ENCODE measurements around the gene AOAH.
"Not testable (repeated sequence)": the region's sequence is repeated elsewhere in the genome, so short reads cannot be mapped to it uniquely, and the experiment has no call there.

Gene AOAH

GRCh38 chr7:36497176-36497575 is 227.1 kb downstream of the AOAH start:
- not testable (repeated sequence) for DNase-seq

DNA sequence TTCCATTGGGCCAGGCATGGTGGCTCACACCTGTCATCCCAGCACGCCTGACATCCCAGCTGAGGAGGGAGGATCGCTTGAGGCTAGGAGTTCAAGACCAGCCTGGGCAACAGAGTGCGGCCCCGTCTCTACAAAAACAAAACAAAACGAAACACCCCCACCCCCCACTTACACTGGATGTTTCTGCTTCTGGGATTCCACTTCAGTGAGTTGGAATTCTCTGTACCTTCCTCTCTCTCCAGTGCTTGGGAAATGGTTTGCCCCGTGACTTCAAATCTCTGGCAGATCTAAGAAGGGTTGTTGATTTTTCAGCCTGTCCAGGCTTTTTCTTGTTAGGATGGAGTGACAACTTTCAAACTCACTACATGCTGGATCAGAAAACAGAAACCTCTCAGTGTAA is 227.7 kb downstream of the AOAH start:
- no peak for DNase-seq

GRCh38 chr7:36491317-36491716 is 233.0 kb downstream of the AOAH start:
- no peak for DNase-seq

DNA sequence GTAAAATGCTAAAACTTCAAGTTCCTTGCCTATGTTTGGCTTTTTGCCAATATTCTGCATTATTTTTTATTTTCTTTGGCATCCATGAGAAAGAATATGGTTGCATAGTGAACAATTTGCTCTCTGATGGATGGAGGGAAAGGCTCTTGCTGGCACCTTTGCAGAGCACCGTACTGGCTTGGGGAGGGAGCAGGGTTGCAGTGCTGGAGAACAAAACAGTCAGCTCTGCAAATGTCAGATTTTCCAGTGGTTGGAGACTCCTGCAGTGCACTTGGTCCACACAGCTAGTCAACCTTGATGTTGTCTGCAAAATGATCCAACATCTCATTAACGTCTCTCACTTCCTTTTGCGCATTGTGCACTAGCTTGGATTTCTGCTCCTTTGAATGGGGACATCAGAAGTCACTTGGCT is 233.9 kb downstream of the AOAH start:
- no peak for DNase-seq

DNA sequence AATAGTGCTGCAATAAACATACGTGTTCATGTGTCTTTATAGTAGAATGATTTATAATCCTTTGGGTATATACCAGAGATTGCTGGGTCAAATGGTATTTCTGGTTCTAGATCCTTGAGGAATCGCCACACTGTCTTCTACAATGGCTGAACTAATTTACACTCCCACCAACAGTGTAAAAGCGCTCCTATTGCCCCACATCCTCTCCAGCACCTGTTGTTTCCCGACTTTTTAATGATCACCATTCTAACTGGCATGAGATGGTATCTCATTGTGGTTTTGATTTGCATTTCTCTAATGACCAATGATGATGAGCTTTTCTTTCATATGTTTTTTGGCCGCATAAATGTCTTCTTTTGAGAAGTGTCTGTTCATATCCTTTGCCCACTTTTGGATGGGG is 235.6 kb downstream of the AOAH start:
- DNase-seq = not testable (repeated sequence)

DNA sequence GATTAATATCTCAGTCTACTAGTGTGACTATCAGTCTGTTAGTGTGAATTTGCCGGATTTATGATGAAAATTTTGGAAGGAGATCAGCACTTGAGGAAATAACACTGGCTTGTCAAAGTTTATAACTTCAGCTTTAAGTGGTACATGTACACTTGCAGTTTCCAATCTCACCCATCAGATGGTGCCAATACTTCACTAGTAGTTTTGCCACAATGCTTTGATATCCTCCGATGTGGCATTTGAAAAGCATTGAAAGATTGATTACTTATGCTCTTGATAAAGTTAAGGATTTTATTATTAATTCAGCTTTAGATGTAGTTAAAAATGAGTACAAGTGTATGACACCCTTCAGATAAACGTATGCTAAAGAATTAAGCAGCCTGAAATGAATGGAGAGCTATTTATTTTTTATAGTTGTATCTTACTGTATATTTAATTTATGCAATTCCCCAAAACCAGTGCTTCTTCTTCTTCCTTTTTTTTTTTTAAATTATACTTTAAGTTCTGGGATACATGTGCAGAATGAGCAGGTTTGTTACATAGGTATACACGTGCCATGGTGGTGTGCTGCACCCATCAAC is 236.4 kb downstream of the AOAH start:
- no peak for DNase-seq

GRCh38 chr7:36486336-36486735 is 238.0 kb downstream of the AOAH start:
- no peak for DNase-seq

DNA sequence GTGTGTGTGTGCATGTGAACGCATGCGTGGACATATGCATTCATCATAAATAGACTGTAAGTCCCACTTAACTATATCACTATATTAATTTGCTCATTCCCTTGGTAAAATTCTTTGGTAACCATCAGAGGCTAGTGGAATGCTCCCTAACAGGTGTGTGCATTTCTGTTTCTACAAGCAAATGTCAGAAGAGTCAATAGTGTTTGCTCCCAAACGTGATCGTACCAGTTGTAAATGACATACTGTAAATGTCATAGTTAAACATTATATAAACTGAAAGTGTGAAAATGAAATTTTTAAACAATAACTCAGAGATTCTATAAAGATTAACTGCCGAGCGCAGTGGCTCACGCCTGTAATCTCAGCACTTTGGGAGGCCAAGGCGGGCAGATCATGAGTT is 240.0 kb downstream of the AOAH start:
- no peak for DNase-seq

- DNase-seq = not testable (repeated sequence)
These were observed 240.4 kb downstream of the AOAH start for GRCh38 chr7:36483853-36484252.

DNA sequence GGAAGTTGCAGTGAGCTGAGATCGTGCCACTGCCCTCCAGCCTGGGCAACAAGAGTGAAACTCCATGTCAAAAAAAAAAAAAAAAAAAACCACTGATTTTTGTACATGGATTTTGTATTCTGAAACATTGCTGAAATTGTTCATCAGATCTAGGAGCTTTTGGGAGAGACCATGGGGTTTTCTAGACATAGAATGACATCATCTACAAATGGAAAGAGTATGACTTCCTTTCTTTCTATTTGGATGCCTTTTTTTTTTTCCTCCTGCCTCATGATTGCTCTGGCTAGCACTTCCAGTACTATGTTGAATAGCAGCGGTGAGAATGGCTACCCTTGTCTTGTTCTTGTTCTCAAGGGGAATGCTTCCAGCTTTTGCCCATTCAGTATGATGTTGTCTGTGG is 245.5 kb downstream of the AOAH start:
- DNase-seq = no peak

GRCh38 chr7:36475381-36475780 is 248.9 kb downstream of the AOAH start:
- no peak for DNase-seq

- no peak for DNase-seq
These were observed 249.3 kb downstream of the AOAH start for GRCh38 chr7:36475011-36475342.

- no peak for DNase-seq
These were observed 249.8 kb downstream of the AOAH start for GRCh38 chr7:36474283-36475010.

DNA sequence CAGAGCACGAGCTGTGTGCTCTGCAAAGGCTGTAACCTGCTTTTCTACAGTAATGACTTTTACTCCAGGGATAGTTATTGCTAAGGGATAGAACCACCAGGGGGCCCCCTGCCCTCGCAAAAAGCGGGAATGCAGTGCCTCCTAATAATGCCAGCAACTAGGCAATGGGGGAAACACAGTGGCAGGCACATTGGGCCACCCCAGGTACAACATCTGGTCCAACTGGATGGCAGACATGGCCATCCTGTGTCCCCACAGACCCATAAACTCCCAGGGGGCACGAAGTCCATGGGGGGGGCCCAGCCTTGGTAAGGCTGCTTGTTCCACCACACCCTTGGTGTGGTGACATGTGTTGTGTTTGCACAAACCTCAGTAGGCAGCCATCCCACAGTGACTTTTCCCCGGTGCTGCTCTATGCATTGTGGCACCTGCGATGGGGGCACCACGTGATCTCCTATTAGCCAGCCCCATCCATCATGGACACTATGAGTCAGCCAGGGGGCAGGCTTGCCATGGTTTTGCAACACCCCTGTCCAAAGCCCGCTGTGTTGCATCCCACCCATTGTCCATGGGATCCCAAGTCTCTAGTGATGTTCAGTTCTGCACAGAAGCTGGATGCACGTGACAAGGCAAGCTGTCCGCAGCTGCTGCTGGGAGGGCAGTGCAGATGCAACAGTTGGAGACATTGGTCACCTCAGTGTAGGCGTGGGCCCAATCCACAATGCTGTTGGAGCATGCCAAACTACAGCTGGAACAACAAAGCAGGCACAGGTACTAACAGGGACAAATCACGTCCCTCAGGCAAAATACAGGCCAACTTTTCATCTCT is 250.6 kb downstream of the AOAH start:
- no peak for DNase-seq

DNA sequence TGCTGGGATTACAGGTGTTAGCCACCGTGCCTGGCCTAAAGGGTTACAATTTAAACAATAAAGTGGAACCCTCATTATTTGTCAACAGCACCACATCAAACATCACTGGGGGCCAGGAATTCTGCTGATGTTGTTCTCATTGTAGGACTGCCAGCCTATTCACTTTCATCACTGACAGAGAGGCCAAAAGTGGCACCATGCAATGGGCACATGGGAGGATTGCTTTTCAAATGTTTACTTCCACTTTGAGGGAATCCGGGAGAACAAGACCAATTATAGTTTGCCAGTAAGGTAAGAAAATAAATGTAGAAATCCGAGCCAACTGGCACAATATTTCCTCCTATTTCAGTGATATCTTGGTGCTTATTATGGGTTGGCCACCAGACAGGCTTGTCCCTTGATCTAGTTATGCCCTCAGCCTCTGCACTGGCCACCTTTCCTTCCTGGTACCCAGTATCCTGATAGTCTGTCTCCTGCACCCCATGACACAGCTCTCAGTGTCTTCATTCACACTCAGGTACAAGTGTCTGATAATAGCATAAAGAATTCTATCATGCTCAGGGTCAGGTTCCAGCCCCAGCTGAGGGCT is 252.1 kb downstream of the AOAH start:
- DNase-seq = no peak

DNA sequence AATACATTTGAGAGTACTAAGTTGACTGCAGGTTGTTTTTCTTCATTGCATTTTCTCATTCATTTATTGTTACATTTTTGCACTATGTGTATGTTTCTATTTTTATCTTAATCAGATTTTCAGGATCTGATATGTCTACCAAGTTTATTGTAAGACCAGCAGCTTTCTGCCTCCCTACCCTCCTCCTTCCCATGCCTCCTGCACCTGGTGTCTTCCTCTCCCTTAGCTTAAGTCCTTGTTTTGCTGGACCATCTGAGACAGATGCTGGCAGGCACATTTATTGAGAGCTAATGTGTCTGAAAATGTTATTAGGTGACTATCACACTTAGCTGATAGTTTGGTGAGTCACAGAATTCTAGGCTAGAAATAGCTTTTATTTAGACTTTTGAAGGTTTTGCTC is 255.1 kb downstream of the AOAH start:
- no peak for DNase-seq

GRCh38 chr7:36468370-36469101 is 255.8 kb downstream of the AOAH start:
- no peak for DNase-seq

- not testable (repeated sequence) for DNase-seq
These were observed 258.3 kb downstream of the AOAH start for GRCh38 chr7:36466001-36466400.

- DNase-seq = no peak
These were observed 260.0 kb downstream of the AOAH start for GRCh38 chr7:36464271-36464670.
